Fibroblast of skin of left biceps (primary cell): ENCODE results near the gene NPC1L1.
"Not testable (repeated sequence)": the region's sequence is repeated elsewhere in the genome, so short reads cannot be mapped to it uniquely, and the experiment has no call there.

Source experiments
- DNase-seq, 2 experiments: peaks; one replicate each; pipeline ENCODE4 v3.0.0-alpha.2; 2013; ENCODE audit warnings: low read depth in 2 of 2

NPC1L1 gene

GRCh38 chr7:44565795-44566559 lies 24.8 kb upstream of the NPC1L1 start:
- no peak for DNase-seq

DNA sequence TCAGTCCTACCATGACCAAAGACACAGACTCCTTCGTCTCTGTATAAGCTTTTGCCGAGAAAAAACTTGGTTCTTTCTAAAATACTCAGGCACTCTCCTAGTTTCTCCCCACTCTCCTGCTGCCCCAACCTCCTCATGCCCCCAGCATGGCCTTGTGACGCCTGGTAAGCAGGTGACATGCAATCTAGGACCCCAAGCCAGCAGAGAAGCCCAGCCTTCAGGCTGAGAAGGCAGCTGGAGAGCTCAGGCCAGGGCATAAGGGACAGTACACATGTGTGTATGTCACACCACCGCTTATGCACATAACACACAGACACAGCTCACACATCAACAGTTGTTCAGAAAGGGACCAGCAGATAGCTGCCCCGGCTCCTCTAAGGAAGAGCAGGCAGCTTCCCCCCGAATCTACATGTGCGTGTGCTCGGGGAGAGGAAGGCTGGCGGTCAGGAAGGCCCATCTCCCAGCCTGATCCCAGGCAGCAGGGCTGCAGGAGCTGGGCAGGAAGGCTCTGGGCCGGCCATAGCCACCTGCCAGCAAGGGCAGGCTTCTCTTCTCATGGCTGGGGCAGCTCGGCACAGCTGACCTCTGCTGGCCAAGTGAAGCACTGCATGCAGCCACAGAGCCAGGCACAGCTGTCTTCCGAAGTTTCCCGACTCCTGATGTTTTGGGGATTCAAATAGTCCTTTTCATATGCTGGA lies 24.1 kb upstream of the NPC1L1 start:
- no peak for DNase-seq

DNA sequence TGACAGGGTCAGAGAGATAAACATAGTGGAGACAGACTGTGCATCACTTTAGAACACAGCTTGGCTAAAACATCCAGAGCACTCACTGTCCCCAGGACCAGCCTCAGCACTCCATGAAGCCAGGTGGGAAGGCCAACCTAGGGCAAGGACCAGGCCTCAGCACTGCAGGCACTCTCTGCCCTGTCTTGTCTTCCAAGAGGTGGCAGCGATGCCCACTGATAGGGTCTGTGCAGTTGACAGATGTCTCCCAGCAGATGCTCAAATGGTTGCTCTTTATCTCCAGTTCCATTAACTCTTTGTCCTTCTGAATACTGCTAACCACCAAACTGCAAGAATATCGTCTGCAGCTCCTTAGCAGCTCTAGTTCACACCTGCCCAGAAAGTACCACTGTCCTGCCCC lies 23.5 kb upstream of the NPC1L1 start:
- no peak for DNase-seq

DNA sequence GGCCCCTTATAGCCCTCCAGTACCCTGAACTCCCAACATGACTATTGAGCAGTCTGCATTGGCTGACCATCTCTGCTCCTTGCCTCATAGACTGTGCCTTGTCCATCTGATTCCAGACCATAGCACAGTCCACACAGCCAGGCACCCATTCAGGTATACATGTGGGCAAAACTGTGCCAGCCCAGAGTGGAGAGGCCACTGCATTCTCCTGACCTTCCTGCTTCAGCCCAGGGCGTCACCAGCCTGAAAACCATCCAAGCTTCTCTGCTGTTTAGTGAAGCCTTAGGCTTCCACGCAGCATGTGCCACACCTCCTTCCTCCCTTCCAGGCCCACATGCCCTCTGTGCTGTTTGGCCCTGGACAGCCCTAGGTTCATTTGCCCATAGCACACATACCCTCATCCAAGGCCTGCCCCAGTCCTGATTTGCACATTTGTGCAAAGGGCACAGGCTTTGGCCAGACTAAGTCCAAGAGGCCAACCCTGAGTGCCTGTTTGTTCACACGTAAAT lies 22.1 kb upstream of the NPC1L1 start:
- DNase-seq, result no peak

- DNase-seq, result not testable (repeated sequence)
Measured at GRCh38 chr7:44562622-44562962, 21.5 kb upstream of the NPC1L1 start.

DNA sequence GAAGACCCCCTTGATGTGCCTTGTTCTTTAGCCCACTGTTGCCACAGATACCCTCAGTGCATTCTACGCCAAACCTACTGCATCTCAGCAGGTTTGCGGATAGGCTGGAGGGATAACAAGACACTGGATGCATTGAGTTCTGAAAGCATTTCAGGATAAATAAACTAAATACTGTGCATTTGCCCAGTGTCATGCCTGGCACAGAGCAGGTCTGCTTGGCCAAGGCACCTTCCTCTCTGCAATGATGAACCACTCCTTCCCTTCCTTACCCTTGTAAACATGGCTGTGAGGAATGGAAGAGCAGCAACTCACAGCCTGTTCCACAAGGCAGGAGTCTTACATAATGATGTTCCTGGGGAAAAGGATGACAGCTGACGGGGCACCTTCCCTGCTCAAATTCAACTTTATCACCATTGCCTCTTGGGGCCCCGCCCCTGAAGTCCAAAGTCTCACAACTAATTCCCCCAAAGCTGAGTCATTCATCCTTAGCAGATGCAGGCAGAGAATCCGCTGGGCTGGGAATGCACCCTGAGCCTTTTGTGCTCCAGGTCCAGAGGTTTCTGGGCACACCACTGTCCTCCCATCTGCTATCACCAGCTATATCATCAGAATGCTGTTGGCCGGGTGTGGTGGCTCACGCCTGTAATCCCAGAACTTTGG lies 21.0 kb upstream of the NPC1L1 start:
- DNase-seq, result no peak

DNA sequence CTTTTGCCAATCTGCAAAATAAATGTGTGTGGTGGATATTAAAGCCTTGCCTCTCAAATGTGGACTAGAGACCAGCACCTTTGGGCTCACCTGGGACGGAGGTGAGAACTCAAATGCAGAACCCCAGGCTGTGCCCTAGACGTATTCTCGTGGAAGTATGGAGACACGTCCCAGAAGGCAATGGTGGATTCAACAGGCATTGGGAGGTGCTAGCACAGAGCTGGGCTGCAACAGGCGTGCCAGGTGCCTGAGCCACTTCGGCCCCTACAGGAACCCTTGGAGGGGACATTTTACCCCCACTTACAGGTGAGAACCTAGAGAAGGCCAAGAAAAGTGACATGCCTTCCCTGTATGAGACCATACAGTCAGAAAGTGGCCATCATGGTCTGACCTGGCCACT lies 20.4 kb upstream of the NPC1L1 start:
- DNase-seq, result no peak

GRCh38 chr7:44559485-44559884 lies 18.4 kb upstream of the NPC1L1 start:
- DNase-seq, result no peak

DNA sequence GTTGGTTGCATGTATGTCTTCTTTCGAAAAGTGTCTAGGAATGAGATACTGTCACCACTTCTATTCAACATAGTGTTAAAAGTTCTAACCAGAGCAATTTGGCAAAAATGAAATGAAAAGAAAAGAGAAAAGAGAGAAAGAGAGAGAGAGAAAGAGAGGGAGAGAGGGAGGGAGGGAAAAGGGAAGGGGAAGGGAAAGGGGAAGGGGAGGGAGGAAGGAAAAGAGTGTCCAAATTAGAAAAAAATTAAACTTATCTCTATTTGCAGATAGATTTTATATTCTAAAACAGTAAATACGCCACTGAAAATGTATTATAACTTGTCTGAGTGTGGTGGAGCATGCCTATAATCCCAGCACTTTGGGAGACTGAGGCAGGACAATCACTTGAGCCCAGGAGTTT lies 16.4 kb upstream of the NPC1L1 start:
- DNase-seq, result no peak

DNA sequence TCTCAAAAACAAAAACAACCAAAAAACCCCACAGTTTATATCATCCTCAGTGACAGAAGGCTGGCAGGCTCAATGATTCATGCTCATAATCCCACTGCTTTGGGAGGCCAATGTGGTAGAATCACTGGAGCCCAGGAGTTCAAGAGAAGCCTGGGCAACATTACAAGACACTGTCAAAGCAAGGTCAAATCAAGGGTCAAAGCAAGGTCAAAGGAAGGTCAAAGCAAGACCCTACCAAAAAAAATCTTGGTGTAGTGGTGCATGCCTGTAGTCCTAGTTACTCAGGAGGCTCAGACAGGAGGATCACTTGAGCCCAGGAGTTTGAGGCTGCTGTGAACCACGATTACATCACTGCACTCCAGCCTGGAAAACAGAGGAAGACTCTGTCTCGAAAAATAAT lies 14.2 kb upstream of the NPC1L1 start:
- no peak for DNase-seq

- DNase-seq, result not testable (repeated sequence)
Measured at GRCh38 chr7:44552473-44553005, 11.4 kb upstream of the NPC1L1 start.

GRCh38 chr7:44549457-44549856 lies 8.3 kb upstream of the NPC1L1 start:
- DNase-seq, result no peak

DNA sequence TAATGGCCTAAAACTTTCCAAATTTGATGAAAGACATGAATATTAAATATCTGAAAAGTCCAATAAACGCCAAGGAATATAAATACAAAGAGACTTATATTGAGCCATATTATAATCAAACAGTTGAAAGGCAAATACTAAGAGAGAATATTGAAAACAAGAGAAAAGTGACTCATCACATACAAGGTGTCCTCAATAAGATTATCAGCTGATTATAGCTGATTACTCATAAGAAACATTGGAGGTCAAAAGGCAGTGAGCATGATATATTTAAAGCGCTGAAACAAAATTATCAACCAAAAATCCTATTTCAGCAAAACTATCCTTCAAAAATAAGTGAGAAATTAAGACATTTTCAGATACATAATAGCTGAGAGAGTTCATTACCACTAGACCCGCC lies 7.8 kb upstream of the NPC1L1 start:
- DNase-seq, result no peak

GRCh38 chr7:44547536-44548231 lies 6.6 kb upstream of the NPC1L1 start:
- no peak for DNase-seq

- no peak for DNase-seq
Measured at GRCh38 chr7:44541876-44542610, 913 bp upstream of the NPC1L1 start.

DNA sequence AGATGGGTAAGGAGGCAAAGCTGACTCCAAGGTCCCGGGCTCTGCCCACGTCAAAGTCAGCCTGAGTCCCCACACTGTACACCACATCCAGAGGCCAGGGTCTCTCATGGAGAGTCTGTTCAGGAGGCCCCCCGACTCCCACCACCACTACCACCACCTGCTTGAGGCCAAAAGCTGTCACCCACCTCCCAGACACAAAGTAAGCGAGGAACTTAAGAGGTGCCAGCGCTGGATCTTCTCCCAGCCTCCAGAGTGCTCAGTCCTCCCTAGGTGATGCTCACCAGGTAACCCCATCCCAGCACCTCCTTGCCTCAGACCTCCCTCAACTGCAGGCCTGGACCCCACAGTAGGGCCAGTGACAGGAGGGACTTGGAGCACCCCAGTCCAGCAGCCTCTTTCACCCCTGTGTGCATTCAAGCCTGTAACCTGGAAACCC lies 520 bp downstream of the NPC1L1 start:
- DNase-seq, result no peak

DNA sequence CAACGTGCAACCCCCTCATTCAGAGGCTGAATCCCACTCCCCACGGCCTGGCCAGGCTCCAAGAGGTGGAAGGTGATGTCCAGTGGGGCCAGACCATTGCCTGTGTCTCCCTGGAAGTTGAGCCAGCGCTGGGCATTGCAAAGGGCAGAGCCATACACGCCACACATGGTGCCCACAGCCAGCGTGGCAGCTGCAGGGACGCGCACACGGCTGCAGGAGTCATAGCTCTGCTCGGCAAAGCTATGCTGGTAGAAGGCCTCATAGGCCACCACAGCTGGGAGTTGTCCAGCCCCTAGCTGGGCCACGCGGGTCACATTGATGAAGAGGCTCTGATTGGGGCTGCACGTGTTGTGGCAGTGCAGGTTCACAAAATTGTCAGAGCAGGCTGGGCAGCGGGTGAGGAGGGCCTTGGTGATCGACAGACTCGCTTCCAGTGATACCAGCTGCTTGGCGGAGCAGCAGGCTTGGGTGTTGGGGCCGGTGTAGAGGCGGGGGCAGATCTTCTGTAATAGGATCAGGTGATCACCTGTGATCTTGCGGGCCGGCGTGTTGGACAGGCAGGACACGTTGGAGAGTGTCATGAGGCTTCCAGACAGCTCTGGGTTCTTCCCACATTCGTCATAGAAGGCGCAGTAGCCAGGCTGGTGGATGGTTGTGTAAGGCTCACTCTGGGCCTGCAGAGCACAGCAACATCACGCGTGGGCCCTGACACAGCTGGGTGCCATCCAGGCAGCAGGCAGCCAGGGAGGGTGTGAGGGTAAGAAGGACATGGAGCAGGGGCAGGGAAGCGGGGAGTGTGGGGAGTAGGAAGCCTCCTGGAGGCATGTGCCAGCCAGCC lies 1.2 kb downstream of the NPC1L1 start:
- DNase-seq, result no peak

DNA sequence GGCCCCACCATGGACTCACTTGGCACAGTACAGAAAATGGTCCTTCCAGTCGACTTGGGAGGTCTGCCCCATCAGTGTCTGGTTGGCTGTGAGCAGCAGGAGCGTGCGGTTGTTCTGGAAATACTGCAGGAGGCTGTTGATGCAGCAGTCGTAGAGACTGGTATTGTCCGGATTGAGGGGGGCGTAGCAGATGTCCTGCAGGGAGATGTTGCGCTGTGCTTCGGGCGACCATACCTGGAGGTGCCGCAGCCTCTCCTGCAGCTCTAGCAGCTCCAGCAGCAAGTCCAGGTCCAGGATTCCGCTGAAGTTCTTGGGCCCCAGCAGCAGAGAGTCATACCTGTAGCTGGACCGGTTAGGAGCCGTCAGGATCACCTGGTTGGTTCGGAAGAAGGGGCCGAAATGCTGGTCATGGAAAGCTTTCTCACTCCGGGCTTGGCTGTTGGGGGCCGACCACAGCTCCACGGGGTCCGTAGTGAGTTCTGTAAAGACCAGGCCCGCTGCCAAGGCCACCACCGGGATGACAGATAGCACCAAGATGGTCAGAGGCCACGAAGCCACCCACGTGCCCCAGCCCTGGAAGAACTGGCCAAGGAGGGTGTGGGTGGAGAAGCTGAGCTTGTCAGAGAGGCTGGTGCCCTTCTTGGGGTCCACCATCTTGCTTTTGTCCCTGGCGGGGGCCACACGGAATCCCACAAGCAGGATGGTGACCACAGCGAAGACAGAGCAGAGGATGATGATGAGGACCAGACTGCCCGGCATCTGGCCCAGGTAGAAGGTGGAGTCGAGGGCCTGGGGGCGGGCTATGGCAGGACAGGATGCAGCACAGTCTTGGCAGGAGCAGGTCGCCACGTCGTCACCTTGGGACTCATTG lies 2.1 kb downstream of the NPC1L1 start:
- no peak for DNase-seq

GRCh38 chr7:44538093-44538797 lies 2.9 kb downstream of the NPC1L1 start:
- no peak for DNase-seq
